Cardiac fibroblast (primary cell): Measurements from ENCODE around the gene LTBP2.

ENCODE experiments used
- DNase-seq, 2 donors: peaks; one replicate each; pipeline versions ENCODE4 v3.0.0 to v3.0.0-alpha.2; 2010; ENCODE audit warnings: low read depth in 2 of 2
- H3K4me3 ChIP-seq, 2 donors: replicated peaks in 1 of 2; 1 replicate in 1 of 2; 2 replicates in 1 of 2; pipeline ENCODE4 v1.5.1; 2011; ENCODE audit warnings: low read depth in 2 of 2, low read length in 2 of 2, mild to moderate bottlenecking in 2 of 2, moderate library complexity in 1 of 2
- CTCF ChIP-seq: IDR thresholded peaks from one replicate; pipeline ENCODE4 v1.5.1; 2011; ENCODE audit warnings: low read depth, mild to moderate bottlenecking, low read length, inconsistent platforms

LTBP2 gene

DNA sequence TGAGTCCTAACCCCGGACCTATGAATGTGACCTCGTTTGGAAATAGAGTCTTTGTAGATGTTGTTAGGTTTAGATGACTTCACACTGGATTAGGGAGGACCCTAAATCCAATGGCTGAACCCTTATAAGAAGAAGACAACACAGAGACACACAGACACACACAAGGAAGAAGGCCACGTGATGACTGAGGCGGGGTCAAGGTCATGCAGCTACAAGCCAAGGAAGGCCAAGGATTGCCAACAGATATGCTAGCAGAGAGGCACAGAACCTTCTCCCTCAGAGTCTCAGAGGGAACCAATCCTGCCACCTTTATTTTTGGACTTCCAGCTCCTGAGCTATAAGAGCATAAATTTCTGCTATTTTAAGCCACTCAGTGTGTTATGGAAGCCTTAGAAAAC, 31.8 kb downstream of the LTBP2 start:
- no peak for TF ChIP-seq CTCF

DNA sequence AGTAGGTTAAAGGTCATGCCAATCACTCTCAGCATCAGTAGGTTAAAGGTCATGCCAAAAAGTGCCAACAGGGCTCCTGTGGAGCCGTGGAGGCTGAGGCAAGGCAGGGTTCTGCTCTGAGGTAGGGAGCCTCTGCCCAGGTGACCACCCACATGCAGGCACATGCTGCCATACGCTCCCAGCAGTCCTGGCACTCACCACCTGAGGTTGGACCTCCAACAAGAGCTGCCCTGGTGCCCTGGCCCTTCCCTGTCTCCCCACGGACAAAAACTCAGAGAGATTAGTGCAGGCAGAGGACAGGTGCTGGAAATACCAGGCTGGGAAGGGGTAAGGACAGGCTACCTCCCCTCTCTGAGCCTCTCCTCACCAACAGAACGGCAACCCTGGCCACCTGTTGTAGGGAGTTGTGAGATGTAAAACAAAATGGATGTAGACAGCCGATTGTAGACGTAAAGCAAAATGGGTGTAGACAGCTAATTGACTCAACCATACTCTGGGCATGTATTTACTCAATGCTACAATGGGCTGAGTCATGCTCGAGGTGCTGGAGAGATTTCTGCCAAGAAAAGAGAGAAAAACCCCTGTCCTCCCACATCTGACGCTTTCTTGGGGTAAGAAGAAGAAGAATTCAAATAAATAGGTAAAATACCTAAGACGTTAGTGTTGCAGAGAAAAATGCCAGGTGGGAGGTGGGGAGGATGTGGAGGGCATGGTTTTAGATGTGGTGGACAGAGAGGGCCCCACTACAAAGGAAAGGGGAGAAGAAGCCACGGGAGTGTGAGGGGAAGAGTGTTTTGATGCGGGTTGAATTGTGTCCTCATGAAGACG, 32.4 kb downstream of the LTBP2 start:
- H3K4me3 ChIP-seq, result no peak overlapping the region
- peak; percentile 85 to 97 for DNase-seq
- no peak for TF ChIP-seq CTCF

More for the DNA sequence above, 31.8 kb downstream of the LTBP2 start:
- no peak overlapping the region for H3K4me3 ChIP-seq
- DNase-seq, result no peak

- no peak overlapping the region for H3K4me3 ChIP-seq
- TF ChIP-seq CTCF, result no peak
- no peak for DNase-seq
Observed at GRCh38 chr14:74578479-74578878, 33.6 kb downstream of the LTBP2 start.

- no peak overlapping the region for H3K4me3 ChIP-seq
- no peak for DNase-seq
- TF ChIP-seq CTCF, result no peak
Observed at GRCh38 chr14:74577948-74578275, 34.1 kb downstream of the LTBP2 start.

- H3K4me3 ChIP-seq, result no peak overlapping the region
- no peak for TF ChIP-seq CTCF
- peak; percentile 53 to 79 for DNase-seq
Observed at GRCh38 chr14:74577247-74577947, 34.6 kb downstream of the LTBP2 start.

GRCh38 chr14:74575936-74576335, 36.1 kb downstream of the LTBP2 start:
- DNase-seq, result no peak
- no peak overlapping the region for H3K4me3 ChIP-seq
- no peak for TF ChIP-seq CTCF
